ENCODE data around the gene ARPC5. TPM values are rescaled to one million over a fixed set of nuclear protein-coding genes. Genes with fewer than 3 reads are reported as not detected.

The ARPC5 gene
- total RNA-seq, 1 donor from 2014 or later: 108 TPM

DNA sequence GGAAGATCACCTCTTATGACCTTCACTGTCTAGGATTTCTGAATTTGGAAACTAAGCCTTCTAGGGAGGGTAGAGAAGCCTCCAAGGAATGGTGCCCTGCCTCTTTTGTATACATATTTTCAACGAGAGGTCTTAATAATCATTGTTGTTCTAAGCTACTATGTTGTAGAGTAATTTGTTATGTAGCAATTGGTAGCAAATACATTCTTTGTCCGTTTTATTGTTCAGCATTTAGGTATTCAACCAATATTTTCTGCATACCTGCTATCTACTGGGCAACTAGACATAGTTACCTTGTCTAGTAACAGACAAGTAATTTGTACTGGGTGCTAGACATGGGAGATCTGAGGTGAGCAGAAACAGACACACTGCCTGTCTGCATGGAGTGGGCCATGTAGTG is 24.6 kb downstream of the ARPC5 start:
- no peak for DNase-seq (ENCODE audit: low spot score)

DNA sequence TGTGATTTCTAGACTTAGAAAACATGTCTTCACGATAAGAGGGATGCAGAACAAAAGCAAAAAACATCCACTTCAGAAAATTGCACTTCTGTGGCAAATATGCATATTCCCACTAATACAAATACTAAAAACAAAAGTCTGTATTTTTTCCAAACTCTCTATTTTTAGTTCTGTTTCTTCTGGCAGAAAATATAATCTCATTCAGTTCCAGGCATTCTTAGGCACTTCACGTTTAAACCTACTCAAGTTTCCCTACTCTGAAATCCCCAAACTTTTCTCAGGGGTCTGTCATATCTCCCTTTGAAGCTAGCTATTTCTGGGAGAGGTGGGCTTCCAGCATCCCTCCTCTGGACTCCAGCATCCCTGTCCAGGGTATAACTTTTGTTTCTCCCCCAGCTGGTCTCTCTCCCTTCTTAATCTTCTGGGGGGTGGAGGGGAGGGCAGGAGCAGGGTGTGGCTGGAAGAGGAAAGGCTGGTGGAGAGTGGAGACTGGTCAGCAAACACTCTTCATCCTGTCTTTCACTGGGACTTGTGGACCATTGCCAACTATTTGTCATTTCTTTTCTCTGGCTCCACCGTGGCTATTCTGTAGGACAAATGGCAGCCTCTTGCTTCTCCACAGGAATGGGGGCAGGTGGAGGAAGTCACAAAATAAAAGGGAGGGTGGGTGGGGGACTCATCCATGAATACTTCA is 25.7 kb downstream of the ARPC5 start:
- DNase-seq (ENCODE audit: low spot score): no peak

DNA sequence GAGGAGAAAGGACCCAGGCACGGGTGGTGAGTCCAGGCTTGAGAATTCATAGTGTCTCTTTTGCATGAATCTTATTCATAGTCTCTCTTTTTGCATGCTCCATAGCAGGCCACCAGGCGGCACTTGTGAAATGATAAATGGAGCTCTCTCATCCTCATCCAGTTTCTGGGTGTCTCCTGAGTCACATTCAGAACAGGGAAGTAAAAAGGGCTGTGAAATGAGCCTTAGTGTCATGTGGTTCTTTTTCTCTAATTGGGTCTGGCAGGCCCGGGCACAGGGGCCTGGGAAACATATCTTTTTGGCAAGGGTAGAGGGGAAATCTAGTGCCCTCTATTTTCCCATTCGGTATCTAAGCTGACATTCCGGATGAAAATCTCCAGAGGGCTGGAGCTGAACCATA is 26.3 kb downstream of the ARPC5 start:
- peak; percentile 41 for DNase-seq (ENCODE audit: low spot score)

DNA sequence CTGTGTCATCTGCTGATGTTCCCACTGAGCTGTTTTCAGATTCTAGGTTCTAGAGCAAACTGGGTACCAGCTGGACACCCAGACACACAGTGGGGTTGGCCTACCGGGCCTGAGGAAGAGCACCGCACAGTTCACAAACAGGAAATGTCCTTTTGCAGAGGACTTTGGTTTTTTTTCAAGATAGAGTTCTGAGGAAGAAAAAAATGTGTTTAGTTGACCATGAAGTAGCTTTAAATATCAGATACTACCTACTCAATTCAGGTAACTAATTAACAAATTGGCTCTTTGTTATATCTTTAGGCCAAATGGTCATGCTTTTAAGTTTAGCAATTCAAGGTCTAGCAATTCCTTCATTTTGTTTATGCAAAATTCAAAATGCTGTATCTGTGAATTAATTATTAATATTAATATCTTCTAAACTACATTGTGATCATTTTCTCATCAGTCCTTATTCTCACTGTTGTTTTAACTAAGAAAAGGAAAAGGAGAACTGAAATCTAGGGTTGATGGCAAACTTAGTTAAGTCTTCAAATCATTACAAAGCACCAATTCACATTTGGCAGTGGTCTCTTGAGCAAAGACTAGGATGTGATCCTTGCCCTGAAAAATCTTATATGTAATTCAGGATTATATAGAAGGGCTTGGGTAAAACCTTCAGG is 28.1 kb downstream of the ARPC5 start:
- no peak for DNase-seq (ENCODE audit: low spot score)

DNA sequence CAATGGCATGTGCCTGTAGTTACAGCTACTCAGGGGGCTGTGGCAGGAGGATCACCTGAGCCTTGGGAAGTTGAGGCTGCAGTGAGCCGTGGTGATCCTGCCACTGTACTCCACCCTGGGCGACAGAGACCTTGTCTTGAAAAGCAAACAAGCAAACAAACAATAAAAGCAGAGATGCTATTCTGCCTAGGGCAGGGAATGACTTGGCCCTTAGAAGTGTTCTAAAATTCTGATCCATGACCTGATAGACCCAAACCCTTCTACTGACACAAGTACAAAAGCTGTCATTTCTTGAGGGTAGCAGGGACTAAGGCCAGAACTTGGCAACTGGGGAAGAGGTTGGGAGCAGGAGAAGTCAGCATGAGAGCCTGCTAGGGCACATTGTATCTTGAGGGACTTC is 29.7 kb downstream of the ARPC5 start:
- no peak for DNase-seq (ENCODE audit: low spot score)

DNA sequence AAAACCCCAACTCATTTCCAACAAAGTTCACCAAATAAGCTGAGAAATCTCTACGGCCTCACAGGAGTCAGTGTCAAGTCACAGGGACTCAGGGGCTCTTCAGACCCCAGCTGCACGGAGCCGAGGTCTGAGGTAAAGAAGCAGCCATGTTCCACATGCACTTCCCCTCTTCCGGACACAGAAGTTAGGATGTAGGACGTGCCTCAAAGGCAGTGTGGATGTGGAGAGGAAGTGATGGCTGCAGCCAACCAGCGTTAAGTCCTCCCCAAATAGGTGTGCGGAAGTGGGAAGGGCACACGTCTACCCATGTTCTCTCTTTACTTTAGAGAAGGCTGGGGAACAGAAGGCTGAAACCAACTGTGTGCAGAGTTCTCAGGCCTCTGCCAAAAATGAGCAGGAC is 30.8 kb downstream of the ARPC5 start:
- DNase-seq (ENCODE audit: low spot score): no peak

DNA sequence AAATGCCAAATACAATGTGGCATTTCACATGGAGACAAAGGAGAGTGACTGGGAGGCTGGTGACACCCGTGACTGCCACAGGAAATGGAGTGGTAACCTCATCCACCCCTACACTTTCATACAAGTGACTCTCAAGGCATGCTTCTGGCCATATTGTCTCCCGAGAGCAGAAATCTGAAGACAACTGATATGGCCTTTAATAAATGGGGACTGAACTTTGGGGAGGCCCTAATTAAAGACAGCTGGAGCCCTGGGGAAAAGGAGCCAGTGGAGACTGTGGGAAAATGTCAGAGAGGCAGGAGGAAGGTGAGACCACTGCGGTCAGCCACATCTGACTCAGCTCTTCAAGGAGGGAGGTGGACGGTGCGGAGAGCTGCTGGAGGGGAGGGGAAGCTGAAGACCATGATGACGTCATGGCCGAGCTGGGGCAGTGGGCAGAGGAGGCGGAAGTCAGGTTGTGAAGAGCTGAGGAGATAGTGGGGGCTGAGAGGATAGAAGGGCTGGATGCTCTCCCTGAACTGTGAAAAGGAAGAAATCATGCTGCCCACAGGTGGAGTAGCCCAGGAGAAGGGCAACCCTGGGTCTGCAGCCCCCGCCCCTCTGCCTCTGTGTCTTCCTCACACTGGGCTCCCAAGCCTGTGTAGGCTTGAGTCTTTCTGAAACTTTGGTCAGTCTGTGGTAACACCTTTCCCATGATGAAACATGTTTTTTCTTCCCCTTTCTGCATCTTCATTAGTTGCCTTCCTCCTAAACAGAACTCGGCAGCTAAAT is 31.4 kb downstream of the ARPC5 start:
- no peak for DNase-seq (ENCODE audit: low spot score)

DNA sequence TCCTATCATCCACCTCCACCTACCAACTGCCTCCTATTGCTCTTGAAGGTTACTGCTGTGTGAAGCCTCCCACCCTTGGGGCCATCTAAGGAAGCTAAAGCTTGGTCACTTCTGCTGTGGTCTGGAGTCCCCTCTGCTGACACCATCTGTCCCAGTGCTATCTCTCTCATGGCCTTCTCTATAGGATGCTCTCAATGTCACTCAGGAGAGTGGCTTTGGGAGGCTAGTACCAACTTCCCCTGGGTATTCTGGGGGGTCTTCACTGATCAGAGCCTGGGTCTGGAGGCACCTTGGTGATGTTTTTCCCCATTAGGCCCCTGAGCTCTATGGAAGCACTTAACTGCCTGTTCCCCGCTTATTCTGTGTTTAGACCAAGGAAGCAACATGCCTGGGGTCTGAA is 33.1 kb downstream of the ARPC5 start:
- DNase-seq (ENCODE audit: low spot score): no peak

DNA sequence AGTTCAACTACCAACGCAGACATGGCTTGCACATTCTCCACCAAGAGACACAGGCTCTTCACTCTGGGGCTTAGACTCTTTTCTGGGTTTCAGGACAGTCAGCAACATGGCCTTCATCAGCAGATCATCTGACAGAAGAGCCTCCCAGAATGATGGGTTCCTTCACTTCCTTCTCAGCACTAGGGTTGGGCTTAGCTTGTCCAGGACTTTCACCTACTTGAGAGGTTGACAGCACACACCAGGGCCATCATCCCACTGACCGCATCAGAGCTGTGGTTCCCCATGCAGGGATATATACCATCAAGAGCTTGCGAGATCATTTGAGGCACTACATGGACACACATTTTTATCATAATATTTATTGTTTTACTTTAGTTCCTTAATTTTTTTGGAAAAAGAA is 34.9 kb downstream of the ARPC5 start:
- no peak for DNase-seq (ENCODE audit: low spot score)

DNA sequence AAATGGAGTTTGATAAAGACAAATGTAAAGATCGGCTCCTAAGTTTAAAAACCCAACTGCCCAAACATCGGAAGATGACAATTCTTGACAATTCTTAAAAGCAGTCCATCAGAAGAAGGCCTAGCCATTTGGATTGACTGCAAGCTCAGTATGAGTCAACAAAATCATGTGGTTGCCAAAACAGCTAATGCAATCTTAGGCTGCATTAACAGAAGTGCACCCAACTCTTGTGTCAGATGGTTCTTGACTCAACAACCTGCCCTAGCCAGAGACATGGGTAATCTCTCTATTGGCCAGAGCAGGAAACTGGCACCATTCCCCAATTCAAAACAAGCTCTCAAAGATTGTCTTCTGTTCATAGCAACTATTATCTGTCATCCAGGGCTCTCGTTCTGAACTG is 35.4 kb downstream of the ARPC5 start:
- DNase-seq (ENCODE audit: low spot score): no peak

DNA sequence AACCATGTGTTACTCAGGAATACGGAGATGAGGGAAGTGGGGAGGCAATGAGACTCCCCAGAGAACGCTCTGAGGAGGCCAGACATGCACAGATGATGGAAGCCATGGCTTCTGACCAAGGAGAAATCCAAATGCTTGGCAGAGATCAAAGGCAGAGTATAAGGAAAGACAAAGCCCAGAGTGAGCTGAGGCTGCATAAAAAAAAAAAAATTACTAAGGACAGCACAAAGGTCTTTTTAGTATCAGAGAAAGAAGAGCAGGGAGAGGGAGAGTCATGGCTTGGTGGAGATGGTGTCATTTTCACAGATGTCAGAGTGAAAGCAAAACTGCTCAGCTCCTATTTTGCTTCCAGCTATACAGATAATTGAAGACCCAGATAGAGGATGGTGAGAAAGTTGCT is 37.2 kb downstream of the ARPC5 start:
- DNase-seq (ENCODE audit: low spot score): no peak

DNA sequence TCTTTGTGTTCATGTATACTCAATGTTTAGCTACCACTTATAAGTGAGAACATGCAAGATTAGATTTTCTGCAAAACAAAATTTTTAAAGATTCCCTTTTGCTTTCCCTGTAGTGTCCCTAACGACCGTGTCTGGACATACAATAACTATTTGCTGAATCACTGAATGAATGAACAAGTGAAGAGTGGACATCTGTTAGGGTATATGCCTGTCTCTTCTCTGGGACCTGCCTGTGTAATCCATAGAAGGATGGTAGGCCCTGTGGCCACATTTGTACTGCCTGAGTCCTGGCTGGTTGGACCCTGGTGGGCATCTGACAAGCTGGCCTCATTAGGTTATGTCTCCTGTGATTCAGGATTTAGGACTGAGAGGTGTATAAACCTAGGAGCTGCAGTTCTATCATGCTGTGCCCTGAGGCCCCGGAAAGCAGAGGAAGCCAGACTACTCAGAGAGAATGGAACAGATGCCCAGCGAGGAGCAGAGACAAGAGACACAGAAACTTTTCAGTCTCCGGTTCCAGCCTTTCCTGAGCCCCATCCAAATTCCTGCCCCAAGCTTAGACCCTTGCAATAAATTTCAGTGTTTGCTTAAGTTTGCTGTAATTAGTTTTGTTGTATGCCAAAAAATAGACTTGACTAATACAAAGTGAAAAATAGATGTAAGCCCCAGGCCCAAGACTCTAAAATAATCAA is 37.8 kb downstream of the ARPC5 start:
- DNase-seq (ENCODE audit: low spot score): no peak

DNA sequence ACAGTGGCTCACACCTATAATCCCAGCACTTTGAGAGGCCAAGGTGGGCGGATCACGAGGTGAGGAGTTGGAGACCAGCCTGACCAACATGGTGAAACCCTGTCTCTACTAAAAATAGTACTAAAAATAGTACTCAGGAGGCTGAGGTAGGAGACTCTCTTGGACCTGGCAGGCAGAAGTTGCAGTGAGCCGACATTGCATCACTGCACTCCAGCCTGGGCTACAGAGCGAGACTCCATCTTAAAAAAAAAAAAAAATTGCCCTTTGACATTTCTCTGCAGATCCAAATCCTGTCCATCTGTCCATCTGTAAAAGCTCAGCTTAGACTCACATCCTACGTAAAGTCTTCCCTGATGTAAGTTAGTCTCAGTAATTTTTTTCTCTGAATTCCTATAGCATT is 39.1 kb downstream of the ARPC5 start:
- DNase-seq (ENCODE audit: low spot score): no peak

DNA sequence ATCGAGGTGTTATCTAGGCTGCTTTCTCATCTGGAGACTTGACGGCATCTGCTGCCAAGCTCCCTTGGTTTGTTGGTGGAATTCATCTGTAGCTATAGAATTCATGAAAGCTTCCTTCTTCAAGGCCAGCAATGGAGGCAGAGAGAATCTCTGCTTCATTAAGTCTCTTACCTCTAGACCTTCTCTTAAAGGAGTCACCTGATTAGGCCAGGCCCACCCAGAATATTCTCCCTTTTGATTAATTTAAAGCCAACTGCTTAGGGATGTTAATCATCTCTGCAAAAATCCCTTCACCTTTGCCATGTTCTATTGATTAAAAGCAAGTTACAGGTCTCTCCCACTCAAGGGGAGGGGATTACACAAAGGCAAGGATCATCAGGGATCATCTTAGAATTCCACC is 40.0 kb downstream of the ARPC5 start:
- DNase-seq (ENCODE audit: low spot score): no peak

DNA sequence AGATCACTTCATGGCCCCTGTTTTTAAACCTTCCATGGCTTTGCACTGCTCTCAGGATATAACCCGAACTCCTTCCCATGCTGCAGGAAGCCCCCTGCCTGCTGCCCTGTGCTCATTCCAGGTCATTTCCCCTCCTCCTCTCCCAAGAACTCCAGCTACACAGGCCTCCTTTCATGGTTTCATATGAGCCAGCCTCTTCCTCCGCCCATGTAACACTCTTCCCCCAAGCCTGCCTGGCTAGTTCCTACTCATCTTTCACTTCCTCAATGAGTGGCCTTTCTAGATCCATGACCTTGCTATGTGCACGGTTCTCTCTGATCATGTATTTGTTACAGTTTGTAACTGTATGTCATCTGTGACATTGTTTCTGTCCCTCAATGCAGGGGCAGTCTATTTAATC is 42.2 kb downstream of the ARPC5 start:
- DNase-seq (ENCODE audit: low spot score): no peak

DNA sequence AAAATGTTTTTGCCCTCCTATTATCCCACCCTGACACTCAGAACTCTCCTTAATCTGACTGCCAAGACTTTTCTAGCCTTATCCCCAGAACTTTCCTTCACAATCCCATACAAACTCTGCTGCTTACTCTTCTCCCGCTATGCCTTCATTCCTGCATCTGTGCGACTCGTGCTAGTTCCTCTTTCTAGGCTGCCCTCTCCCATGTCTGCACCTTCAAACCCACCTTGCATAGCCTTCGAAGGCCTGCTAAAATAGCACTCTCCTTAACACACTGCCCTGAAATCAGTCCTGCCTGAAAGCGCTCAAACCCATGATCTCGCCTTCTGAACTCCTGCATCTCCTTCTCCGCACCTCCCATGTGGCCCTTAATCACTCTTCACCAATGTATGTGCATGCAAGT is 42.9 kb downstream of the ARPC5 start:
- DNase-seq (ENCODE audit: low spot score): no peak

DNA sequence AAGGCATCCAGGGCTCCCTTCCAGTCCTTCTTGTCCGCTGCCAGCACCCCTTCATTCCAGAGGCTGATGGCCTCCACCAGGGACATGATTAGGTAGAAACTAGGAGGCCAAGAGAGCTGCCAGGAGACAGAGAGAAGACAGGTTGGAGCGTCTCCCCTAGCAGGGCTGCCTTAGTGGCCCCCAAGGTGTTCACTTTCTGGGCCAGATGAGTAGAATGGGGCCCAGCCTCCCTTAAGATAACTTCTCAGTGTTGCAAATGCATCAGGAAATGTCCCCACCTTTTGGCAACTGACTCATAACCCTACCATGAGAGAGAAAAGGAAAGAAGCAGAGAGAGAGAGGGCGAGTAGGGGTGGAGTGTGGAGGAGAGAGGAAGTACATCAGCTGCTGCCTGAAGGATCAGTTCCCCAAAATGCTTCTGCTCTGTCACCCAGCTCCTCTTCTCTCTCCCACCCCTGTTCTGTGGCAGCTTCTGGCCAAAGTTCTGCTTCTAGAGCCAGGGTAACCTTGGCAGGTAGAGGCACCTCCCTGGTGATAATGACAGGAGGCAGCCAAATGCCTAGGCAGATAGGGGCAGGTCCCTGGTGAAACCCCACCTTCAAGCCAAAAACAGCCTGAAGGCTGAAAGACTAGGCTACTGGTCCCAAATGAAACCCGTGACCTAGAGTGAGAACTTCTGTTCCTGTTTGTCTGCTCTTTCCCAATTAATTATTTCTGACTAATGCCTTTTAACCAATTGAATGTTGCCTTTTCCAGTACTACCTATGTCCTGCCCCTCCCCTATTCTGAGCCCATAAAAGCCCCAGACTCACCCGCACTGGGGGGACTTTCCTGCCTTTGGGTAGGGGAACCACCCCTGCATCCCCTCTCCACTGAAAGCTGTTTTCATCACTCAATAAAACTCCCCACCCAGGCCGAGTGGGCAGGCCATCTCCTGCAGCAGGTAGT is 45.1 kb downstream of the ARPC5 start, which contains the start of gene NCF2:
NCF2 (minus strand) TSS at position 216 of the 948 bp plus-strand sequence; CDS start at position 86, 130 bp downstream.
- peak; percentile 30 for DNase-seq (ENCODE audit: low spot score)

DNA sequence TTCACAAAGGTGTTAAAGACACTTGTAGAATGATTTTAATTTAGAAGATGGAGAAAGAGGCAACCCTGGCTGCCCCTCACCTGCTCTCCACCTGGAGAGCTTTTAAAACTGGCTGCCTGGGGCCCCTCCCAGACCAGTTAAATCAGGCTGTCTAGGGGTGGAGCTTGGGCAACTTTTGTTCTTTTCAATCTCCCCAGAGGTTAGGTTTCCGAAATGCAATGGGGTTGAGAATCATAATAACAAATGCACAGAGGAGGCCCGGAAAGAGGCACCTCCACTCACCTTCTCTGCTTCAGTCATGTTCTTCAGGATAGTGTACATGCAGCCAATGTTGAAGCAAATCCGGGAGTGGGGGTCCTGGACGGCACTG is 45.7 kb downstream of the ARPC5 start:
- no peak for DNase-seq (ENCODE audit: low spot score)

DNA sequence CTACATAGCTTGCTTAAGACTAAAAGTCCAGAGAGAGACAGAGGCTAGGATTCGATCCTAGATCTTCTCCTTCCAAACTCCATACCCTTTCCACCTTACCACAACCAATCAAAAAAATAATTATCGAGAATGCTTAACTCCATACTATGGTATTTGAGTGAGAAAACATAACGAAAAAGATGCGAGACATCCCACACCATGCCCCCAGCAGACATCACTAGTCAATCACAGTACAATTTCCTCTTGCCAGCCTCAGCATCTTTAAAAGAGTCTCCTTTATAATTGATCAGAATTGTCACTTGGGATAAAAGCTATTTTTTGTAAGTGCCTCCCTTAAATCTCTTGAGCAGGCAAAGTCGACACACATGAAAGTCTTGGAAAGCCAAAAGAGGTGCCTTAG is 46.2 kb downstream of the ARPC5 start:
- DNase-seq (ENCODE audit: low spot score): no peak

DNA sequence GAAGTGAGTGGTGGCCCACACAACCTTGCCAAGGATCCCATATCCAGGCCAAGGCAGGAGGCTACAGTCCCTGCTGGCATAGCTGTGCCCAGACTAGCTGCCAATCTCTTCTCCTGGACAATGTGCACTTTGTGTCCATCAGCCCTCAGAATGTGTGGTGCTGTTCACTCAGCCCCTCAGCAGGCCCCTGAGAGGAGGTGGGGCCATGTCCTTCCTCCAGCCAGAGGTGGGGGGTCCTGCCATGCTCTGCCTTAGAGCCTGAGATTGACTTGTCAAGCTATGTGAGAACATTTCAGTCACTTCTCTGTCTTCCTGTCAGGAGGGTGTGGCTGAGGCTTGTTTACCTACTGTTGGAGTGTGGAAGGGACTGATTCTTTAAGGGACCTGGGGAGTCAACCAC is 46.8 kb downstream of the ARPC5 start:
- no peak for DNase-seq (ENCODE audit: low spot score)

DNA sequence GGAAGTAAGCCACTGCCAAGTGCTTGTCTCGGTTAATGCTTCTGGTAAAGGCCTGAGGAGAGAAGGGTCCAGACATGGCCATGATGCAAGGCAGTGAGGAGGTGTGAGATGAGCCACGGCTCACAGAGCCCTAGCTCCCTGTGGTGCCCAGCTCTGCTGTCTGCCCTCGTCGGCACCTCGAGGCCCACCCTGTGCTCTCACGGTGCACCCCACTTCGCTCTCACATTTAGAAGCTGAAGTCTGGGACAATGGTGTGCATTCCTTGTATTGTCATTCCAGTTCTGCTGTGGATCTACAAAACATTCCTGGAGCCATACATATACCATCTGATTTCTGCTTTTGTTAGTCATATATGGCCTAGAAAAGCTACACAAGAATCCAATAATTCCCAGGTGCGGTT is 48.7 kb downstream of the ARPC5 start:
- DNase-seq (ENCODE audit: low spot score): no peak

Measured in mucosa of gallbladder (tissue), 1 donor.